OCI-LY1 (cell line): ENCODE data around the gene TLE4.

Source experiments
- H2AFZ ChIP-seq: fragments of 200-600 bp; sonication (generic), shearing (Covaris generic); 2 replicates; pipeline ENCODE4 v1.6.0; 2014; ENCODE audit warnings: antibody characterized with exemption, mild to moderate bottlenecking, low read length
- H3F3A ChIP-seq: fragments of 200-600 bp; sonication (generic), shearing (Covaris generic); 2 replicates; pipeline ENCODE4 v1.6.0; 2014; ENCODE audit warnings: mild to moderate bottlenecking, antibody characterized with exemption, low read length, moderate library complexity; ENCODE audit not compliant: insufficient read depth
- H3K27ac ChIP-seq: fragments of 200-600 bp; sonication (generic); 2 replicates; pipeline ENCODE4 v1.5.1; 2014; ENCODE audit warnings: low read length, mixed run types, mild to moderate bottlenecking, low read depth; ENCODE audit not compliant: poor library complexity, severe bottlenecking
- H3K27me3 ChIP-seq: fragments of 200-600 bp; sonication (generic); 2 replicates; pipeline ENCODE4 v1.6.0; 2014; ENCODE audit warnings: antibody characterized with exemption, mild to moderate bottlenecking, low read length, moderate library complexity; ENCODE audit not compliant: insufficient read depth
- H3K36me3 ChIP-seq: fragments of 200-600 bp; sonication (generic); 2 replicates; pipeline ENCODE4 v1.6.1; 2014; ENCODE audit warnings: mild to moderate bottlenecking, antibody characterized with exemption, low read length, moderate library complexity, mixed read lengths; ENCODE audit not compliant: insufficient read depth
- H3K4me1 ChIP-seq: fragments of 200-600 bp; sonication (generic); 2 replicates; pipeline ENCODE4 v1.5.1; 2014; ENCODE audit warnings: mild to moderate bottlenecking, low read length, moderate library complexity; ENCODE audit not compliant: insufficient read depth, severe bottlenecking
- H3K4me2 ChIP-seq: fragments of 200-600 bp; sonication (generic), shearing (Covaris generic); 2 replicates; pipeline ENCODE4 v1.6.1; 2014; ENCODE audit warnings: low read length
- H3K4me3 ChIP-seq: fragments of 200-600 bp; sonication (generic); 2 replicates; pipeline ENCODE4 v1.5.1; 2014; ENCODE audit warnings: low read length, low read depth, mild to moderate bottlenecking, mixed read lengths; ENCODE audit not compliant: poor library complexity, severe bottlenecking
- H3K79me2 ChIP-seq: fragments of 200-600 bp; shearing (Covaris generic); 2 replicates; pipeline ENCODE4 v1.6.1; 2016; ENCODE audit warnings: mixed run types, low read length, mixed read lengths; ENCODE audit not compliant: insufficient read depth
- H3K9ac ChIP-seq: fragments of 200-600 bp; sonication (generic), shearing (Covaris generic); 2 replicates; pipeline ENCODE4 v1.6.1; 2014; ENCODE audit warnings: mild to moderate bottlenecking, low read length, mixed read lengths
- H3K9me2 ChIP-seq: fragments of 200-600 bp; sonication (generic), shearing (Covaris generic); 2 replicates; pipeline ENCODE4 v1.6.1; 2014; ENCODE audit warnings: low read depth, mild to moderate bottlenecking, low read length, mixed read lengths
- H3K9me3 ChIP-seq: fragments of 200-600 bp; shearing (Covaris generic); 2 replicates; pipeline ENCODE4 v1.6.1; 2014; ENCODE audit warnings: low read length, mixed read lengths
- H4K20me1 ChIP-seq: fragments of 200-600 bp; sonication (generic), shearing (Covaris generic); 2 replicates; pipeline ENCODE4 v1.6.0; 2016; ENCODE audit warnings: mild to moderate bottlenecking, low read length; ENCODE audit not compliant: insufficient read depth
- EZH2 ChIP-seq: fragments of 200-600 bp; sonication (generic), shearing (Covaris generic); IDR thresholded peaks from 2 replicates; pipeline ENCODE4 v1.8.0; 2017; ENCODE audit warnings: borderline replicate concordance, mixed run types, mild to moderate bottlenecking, antibody characterized with exemption, low read length, moderate library complexity, mixed read lengths
- TF ChIP-seq, protein P1 (sequence below): fragments of 200-600 bp; sonication (generic), shearing (Covaris generic); IDR thresholded peaks from 2 replicates; pipeline ENCODE4 v1.5.1; 2017; ENCODE audit warnings: mild to moderate bottlenecking, antibody characterized with exemption, low read length, moderate library complexity, mixed read lengths

Gene TLE4

DNA sequence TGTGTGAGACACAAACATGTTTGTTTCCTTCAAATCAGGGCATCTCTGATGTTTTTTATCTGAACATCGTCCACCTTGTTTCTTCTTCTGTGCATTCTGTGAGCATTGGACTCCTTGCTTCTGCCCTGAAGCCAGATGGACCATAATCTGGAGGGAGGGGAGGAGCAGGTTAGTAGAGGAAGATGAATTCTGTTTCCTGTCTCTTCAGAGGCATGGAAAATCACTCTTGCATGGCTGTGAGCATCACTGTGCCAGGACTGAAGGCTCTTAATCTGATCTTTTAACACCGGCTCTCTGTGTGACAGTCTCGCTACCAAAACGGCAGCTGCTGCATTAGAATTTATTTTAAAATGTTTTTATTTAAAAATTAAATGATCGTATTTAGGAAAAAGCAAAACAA, 43.3 kb downstream of the TLE4 start:
- H3F3A ChIP-seq = no peaks in the 10 kb centered on the region
- H3K9me3 ChIP-seq = no peaks in the 10 kb centered on the region
- H2AFZ ChIP-seq = no peak overlapping the region
- no peaks in the 10 kb centered on the region for H3K36me3 ChIP-seq
- H3K4me1 ChIP-seq = peaks cover 23% of the 10 kb centered on the region
- peak overlapping the region; percentile 20; the same call in 1 of the 2 replicates for H3K9ac ChIP-seq
- H3K79me2 ChIP-seq = no peaks in the 10 kb centered on the region
- H3K27ac ChIP-seq = no peak overlapping the region
- no peaks in the 10 kb centered on the region for H3K9me2 ChIP-seq
- no peaks in the 10 kb centered on the region for H4K20me1 ChIP-seq
- H3K27me3 ChIP-seq = no peaks in the 10 kb centered on the region
- TF ChIP-seq, protein P1, sequence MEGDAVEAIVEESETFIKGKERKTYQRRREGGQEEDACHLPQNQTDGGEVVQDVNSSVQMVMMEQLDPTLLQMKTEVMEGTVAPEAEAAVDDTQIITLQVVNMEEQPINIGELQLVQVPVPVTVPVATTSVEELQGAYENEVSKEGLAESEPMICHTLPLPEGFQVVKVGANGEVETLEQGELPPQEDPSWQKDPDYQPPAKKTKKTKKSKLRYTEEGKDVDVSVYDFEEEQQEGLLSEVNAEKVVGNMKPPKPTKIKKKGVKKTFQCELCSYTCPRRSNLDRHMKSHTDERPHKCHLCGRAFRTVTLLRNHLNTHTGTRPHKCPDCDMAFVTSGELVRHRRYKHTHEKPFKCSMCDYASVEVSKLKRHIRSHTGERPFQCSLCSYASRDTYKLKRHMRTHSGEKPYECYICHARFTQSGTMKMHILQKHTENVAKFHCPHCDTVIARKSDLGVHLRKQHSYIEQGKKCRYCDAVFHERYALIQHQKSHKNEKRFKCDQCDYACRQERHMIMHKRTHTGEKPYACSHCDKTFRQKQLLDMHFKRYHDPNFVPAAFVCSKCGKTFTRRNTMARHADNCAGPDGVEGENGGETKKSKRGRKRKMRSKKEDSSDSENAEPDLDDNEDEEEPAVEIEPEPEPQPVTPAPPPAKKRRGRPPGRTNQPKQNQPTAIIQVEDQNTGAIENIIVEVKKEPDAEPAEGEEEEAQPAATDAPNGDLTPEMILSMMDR = no peak
- TF ChIP-seq EZH2 = no peak
- H3K4me2 ChIP-seq = 0 out of 2 replicates have a peak overlapping the region, but pooled peaks have one; percentile 13
- H3K4me3 ChIP-seq = no peak overlapping the region

DNA sequence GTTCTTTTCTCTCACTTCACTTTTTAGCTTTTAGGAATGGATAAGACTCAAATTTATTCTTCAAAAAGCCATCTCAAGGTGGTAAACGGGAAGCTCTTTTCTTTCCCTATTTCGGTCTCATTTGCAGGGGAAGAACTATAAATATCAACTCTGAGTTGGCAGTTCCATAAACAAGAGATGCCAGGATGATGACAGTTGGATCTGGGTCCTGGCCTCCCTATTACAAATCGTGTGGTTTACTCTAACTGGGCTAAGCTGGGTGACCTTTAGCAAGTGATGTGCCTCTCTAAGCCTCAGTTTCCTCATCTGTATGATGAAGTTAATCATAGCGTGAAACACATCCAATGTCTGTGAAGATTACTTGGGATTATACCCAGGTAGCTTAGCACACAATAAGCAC, 44.2 kb downstream of the TLE4 start:
- Histone ChIP-seq H3K9me2 (no peaks in the 10 kb centered on the region), H3K4me1 (peaks cover 17% of the 10 kb centered on the region), H3K4me2 (no peak overlapping the region), H3K9ac (no peak overlapping the region), H2AFZ (no peak overlapping the region), H3K27me3 (no peaks in the 10 kb centered on the region), H3K9me3 (no peaks in the 10 kb centered on the region), H3F3A (no peaks in the 10 kb centered on the region), H4K20me1 (no peaks in the 10 kb centered on the region), H3K36me3 (no peaks in the 10 kb centered on the region), H3K79me2 (no peaks in the 10 kb centered on the region), H3K27ac (no peak overlapping the region), H3K4me3 (no peak overlapping the region)
- TF ChIP-seq EZH2 = no peak
- TF ChIP-seq, protein P1 = no peak

DNA sequence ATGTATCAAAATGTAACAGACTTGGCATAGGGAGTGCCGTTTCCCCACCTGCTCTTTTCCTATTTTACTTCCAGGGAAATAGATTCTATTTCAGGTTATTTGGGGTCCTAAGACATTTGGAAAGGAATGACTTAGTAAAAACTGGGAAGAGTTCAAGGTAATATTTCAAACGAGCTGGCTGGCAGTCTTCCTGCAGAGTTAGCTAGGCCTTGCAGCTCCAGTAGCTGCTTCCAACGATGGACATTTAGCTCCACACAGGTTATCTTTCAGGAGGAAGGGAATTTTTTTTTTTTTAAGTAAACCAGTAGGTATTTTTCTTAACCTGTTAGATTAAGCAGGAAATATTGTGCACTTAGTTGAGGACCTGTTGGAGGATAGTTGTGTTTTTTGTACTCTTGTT, 45.2 kb downstream of the TLE4 start:
- no peaks in the 10 kb centered on the region for H3K79me2 ChIP-seq
- no peak overlapping the region for H3K4me3 ChIP-seq
- H3K9me3 ChIP-seq = no peaks in the 10 kb centered on the region
- H3K9me2 ChIP-seq = no peaks in the 10 kb centered on the region
- no peak overlapping the region for H3K4me2 ChIP-seq
- no peak overlapping the region for H2AFZ ChIP-seq
- H3K27me3 ChIP-seq = no peaks in the 10 kb centered on the region
- H3K27ac ChIP-seq = no peak overlapping the region
- TF ChIP-seq EZH2 = no peak
- TF ChIP-seq, protein P1 = no peak
- no peak overlapping the region for H3K9ac ChIP-seq
- H3K4me1 ChIP-seq = peaks cover 13% of the 10 kb centered on the region
- H3K36me3 ChIP-seq = no peaks in the 10 kb centered on the region
- no peaks in the 10 kb centered on the region for H3F3A ChIP-seq
- H4K20me1 ChIP-seq = no peaks in the 10 kb centered on the region
